ENCODE measurements around the gene GAPDH. TPM values are rescaled to one million over a fixed set of nuclear protein-coding genes. Genes with fewer than 3 reads are reported as not detected.
"Not testable (repeated sequence)": the region's sequence is repeated elsewhere in the genome, so short reads cannot be mapped to it uniquely, and the experiment has no call there.

Gene GAPDH
- total RNA-seq, 2 donors from 2014 or later, result 4,693 to 5,476 TPM

GRCh38 chr12:6573001-6573400, 38.7 kb downstream of the GAPDH start:
- peaks cover 0 to 12% of the 10 kb centered on the region in 2 donors for H3K4me1 ChIP-seq
- H3K4me3 ChIP-seq, result no peak overlapping the region
- H3K9me3 ChIP-seq, result no peaks in the 10 kb centered on the region
- H3K27ac ChIP-seq, result no peak overlapping the region
- no peaks in the 10 kb centered on the region for H3K27me3 ChIP-seq
- TF ChIP-seq CTCF (IDR thresholded peaks at IDR 0.05), result no peak
- no peak for DNase-seq (ENCODE audit: low spot score)
- H3K36me3 ChIP-seq, result peaks cover 80% of the 10 kb centered on the region

- Histone ChIP-seq H3K4me1 (no peaks in the 10 kb centered on the region), H3K27ac (no peak overlapping the region), H3K9me3 (no peaks in the 10 kb centered on the region), H3K27me3 (no peaks in the 10 kb centered on the region), H3K4me3 (no peak overlapping the region), H3K36me3 (peaks cover 94% of the 10 kb centered on the region)
- TF ChIP-seq CTCF (IDR thresholded peaks at IDR 0.05), result no peak
- no peak for DNase-seq (ENCODE audit: low spot score)
These were observed 40.4 kb downstream of the GAPDH start for GRCh38 chr12:6574576-6575295.

GRCh38 chr12:6575648-6576047, 41.3 kb downstream of the GAPDH start:
- Histone ChIP-seq H3K36me3 (peaks cover 97% of the 10 kb centered on the region), H3K4me1 (no peaks in the 10 kb centered on the region), H3K27ac (no peak overlapping the region), H3K9me3 (no peaks in the 10 kb centered on the region), H3K4me3 (no peak overlapping the region), H3K27me3 (no peaks in the 10 kb centered on the region)
- no peak for TF ChIP-seq CTCF (IDR thresholded peaks at IDR 0.05)
- no peak for DNase-seq (ENCODE audit: low spot score)

DNA sequence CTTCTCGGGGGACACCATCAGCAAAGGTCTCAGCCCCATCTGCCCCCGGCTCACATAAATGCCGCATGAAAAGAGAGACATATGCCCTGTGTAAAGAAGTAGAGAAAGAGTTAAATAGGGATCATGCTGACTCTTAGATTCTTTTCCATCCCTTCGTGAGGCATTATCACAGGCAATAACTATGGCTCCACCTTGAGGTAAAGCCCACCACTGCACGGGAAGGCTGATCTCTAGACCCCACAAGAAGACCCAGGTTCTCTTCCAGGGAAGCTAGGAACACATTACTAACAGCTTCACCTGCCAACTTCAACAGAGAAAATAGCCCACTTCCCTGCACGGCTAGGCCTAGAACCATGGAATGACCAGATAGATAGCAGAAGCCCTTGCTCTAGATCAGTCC, 47.9 kb downstream of the GAPDH start:
- H3K4me1 ChIP-seq, result no peaks in the 10 kb centered on the region
- no peak overlapping the region for H3K27ac ChIP-seq
- H3K4me3 ChIP-seq, result no peak overlapping the region
- no peaks in the 10 kb centered on the region for H3K9me3 ChIP-seq
- no peak for TF ChIP-seq CTCF (IDR thresholded peaks at IDR 0.05)
- H3K27me3 ChIP-seq, result no peaks in the 10 kb centered on the region
- no peak for DNase-seq (ENCODE audit: low spot score)
- peaks cover 97% of the 10 kb centered on the region for H3K36me3 ChIP-seq

DNA sequence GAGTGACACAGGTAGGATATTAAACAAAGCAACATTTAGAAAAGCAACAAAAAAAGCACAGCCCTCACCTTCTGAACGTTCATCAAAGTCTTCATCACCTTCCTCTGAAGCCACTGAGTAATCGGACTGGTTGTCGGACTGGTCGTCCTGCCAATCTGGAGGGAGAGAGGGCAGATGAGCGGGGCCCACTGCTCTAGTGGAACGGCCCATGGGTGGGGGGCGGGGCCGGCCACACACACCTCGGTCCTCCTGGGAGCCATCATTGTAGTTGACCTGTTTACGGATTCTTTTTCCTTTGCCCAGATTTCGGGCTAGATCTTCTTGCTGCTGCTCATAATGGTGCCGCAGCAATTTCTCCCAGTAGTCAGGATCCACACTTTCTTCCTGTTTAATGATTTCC, 48.6 kb downstream of the GAPDH start:
- H3K27me3 ChIP-seq, result no peaks in the 10 kb centered on the region
- H3K4me1 ChIP-seq, result no peaks in the 10 kb centered on the region
- peaks cover 97% of the 10 kb centered on the region for H3K36me3 ChIP-seq
- H3K4me3 ChIP-seq, result no peak overlapping the region
- TF ChIP-seq CTCF (IDR thresholded peaks at IDR 0.05), result no peak
- DNase-seq (ENCODE audit: low spot score), result no peak
- H3K9me3 ChIP-seq, result no peaks in the 10 kb centered on the region
- no peak overlapping the region for H3K27ac ChIP-seq

DNA sequence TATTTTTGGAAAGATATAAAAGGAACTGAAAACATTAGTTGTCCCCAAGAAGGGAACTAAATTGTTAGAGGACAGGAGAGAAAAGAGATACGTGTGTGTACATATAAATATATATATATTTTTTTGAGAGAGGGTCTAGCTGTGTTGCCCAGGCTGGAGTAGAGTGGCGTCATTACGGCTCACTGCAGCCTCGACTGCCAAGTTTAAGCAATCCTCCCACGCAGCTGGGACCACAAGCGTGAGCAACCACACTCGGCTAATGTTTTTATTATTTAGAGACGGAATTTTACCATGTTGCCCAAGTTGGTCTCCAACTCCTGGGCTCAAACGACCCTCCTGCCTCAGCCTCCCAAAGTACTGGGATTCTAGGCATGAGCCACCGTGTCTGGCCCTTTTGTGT, 50.0 kb downstream of the GAPDH start:
- Histone ChIP-seq H3K27ac (no peak overlapping the region), H3K36me3 (peaks cover 97% of the 10 kb centered on the region), H3K27me3 (no peaks in the 10 kb centered on the region), H3K9me3 (no peaks in the 10 kb centered on the region), H3K4me3 (no peak overlapping the region), H3K4me1 (no peaks in the 10 kb centered on the region)
- TF ChIP-seq CTCF (IDR thresholded peaks at IDR 0.05), result no peak
- DNase-seq (ENCODE audit: low spot score), result no peak

GRCh38 chr12:6586569-6586968, 52.3 kb downstream of the GAPDH start:
- peaks cover 100% of the 10 kb centered on the region for H3K36me3 ChIP-seq

More at GRCh38 chr12:6586569-6586968, 52.3 kb downstream of the GAPDH start:
- not testable (repeated sequence) for H3K4me1 ChIP-seq; H3K4me3 ChIP-seq; H3K9me3 ChIP-seq; H3K27ac ChIP-seq; H3K27me3 ChIP-seq; DNase-seq (ENCODE audit: low spot score)

Measured in right atrium auricular region (tissue), 2 donors.